ENCODE data around the gene GNA14. TPM values are rescaled to one million over a fixed set of nuclear protein-coding genes. Genes with fewer than 3 reads are reported as not detected.
A peak's percentile ranks its signal among the peaks of the same experiment; 100 is the strongest.

The GNA14 gene
- total RNA-seq, 1 experiment from 2014 or later: 0.37 TPM

GRCh38 chr9:77375956-77376532, 272.1 kb downstream of the GNA14 start:
- no peaks in the 10 kb centered on the region for H4K20me1 ChIP-seq (ENCODE audit: control insufficient read depth, insufficient read depth, insufficient read length)
- H3K9me3 ChIP-seq (ENCODE audit: control insufficient read depth, low read depth, low read length): no peaks in the 10 kb centered on the region
- no peak overlapping the region for H2BK15ac ChIP-seq (ENCODE audit: low read depth, low read length)
- no peak overlapping the region for H3K18ac ChIP-seq (ENCODE audit: insufficient read length, low read depth, low read length)
- no peak overlapping the region for H3K27ac ChIP-seq (ENCODE audit: insufficient read length, low read depth, low read length)
- no peak overlapping the region for H3K4me3 Mint-ChIP-seq
- H3K23me2 ChIP-seq (ENCODE audit: insufficient read length, low read depth, low read length, poor library complexity, severe bottlenecking): no peaks in the 10 kb centered on the region
- H3K9me3 Mint-ChIP-seq: peaks cover 2% of the 10 kb centered on the region in 2 experiments; a peak in 1 of 5 replicates
- no peak overlapping the region for H3K23ac ChIP-seq (ENCODE audit: insufficient read length, low read depth, low read length)
- no peak overlapping the region for H4K8ac ChIP-seq (replicated peaks; ENCODE audit: insufficient read length, low read depth, low read length)
- no peak overlapping the region for H2BK12ac ChIP-seq (ENCODE audit: insufficient read length, low read depth, low read length)
- H2BK5ac ChIP-seq (ENCODE audit: insufficient read length, low read length): no peak overlapping the region
- peaks cover 7 to 12% of the 10 kb centered on the region in 2 experiments for H3K4me1 Mint-ChIP-seq
- no CpG with 5 or more reads among the region's 6 CpGs for WGBS (ENCODE audit: extremely low coverage, insufficient read length, low lambda C conversion rate)
- no peaks in the 10 kb centered on the region for H3K27me3 ChIP-seq (ENCODE audit: insufficient read depth, low read length)
- H3K27me3 Mint-ChIP-seq (ENCODE audit: low read depth): no peaks in the 10 kb centered on the region; the same call in 1 of the 2 replicates
- no peak overlapping the region for H4K91ac ChIP-seq (ENCODE audit: insufficient read length, low read depth, low read length)
- no peaks in the 10 kb centered on the region for H3K4me1 ChIP-seq (ENCODE audit: insufficient read depth, low read length)
- H2AFZ ChIP-seq (ENCODE audit: low read length): no peak overlapping the region
- no peak overlapping the region for H2BK20ac ChIP-seq (ENCODE audit: low read depth, low read length, poor library complexity, severe bottlenecking)
- no peak overlapping the region for H2BK120ac ChIP-seq (ENCODE audit: low read depth, low read length, poor library complexity, severe bottlenecking)
- DNase-seq: no peak
- H3T11ph ChIP-seq (ENCODE audit: low read length): no peak overlapping the region
- H3K79me2 ChIP-seq (ENCODE audit: insufficient read depth, low read length): no peaks in the 10 kb centered on the region
- peaks cover 11 to 18% (median 13%) of the 10 kb centered on the region in 3 experiments; a peak in 6 of 7 replicates for H3K36me3 Mint-ChIP-seq (ENCODE audit: insufficient read depth in 1 of 3, low read depth in 3 of 3)
- TF ChIP-seq, protein P1, sequence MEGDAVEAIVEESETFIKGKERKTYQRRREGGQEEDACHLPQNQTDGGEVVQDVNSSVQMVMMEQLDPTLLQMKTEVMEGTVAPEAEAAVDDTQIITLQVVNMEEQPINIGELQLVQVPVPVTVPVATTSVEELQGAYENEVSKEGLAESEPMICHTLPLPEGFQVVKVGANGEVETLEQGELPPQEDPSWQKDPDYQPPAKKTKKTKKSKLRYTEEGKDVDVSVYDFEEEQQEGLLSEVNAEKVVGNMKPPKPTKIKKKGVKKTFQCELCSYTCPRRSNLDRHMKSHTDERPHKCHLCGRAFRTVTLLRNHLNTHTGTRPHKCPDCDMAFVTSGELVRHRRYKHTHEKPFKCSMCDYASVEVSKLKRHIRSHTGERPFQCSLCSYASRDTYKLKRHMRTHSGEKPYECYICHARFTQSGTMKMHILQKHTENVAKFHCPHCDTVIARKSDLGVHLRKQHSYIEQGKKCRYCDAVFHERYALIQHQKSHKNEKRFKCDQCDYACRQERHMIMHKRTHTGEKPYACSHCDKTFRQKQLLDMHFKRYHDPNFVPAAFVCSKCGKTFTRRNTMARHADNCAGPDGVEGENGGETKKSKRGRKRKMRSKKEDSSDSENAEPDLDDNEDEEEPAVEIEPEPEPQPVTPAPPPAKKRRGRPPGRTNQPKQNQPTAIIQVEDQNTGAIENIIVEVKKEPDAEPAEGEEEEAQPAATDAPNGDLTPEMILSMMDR (conservative IDR thresholded peaks at IDR 0.05): no peak
- no peak overlapping the region for H4K5ac ChIP-seq (ENCODE audit: insufficient read length, low read depth, low read length)
- no peak overlapping the region for H2AK5ac ChIP-seq (ENCODE audit: insufficient read length, low read length)
- H3K9ac ChIP-seq (ENCODE audit: extremely low read depth, insufficient read length, low read length): no peak overlapping the region
- H3K14ac ChIP-seq (ENCODE audit: insufficient read depth, low read length): no peak overlapping the region
- no peak overlapping the region for H3K4me2 ChIP-seq (ENCODE audit: insufficient read depth, insufficient read length, low read length)
- no peak overlapping the region for H3K56ac ChIP-seq (ENCODE audit: insufficient read length, low read depth, low read length)
- no peaks in the 10 kb centered on the region for H3K79me1 ChIP-seq (ENCODE audit: insufficient read depth, low read depth, low read length, poor library complexity, severe bottlenecking)
- H3K27ac Mint-ChIP-seq: peak overlapping the region in 2 of 3 experiments; percentile 3 to 56; a peak in 4 of 7 replicates
- H3K4ac ChIP-seq (ENCODE audit: low read depth, low read length): no peak overlapping the region
